ENCODE measurements around the gene MUC4. TPM values are rescaled to one million over a fixed set of nuclear protein-coding genes. Genes with fewer than 3 reads are reported as not detected.
A peak's percentile ranks its signal among the peaks of the same experiment; 100 is the strongest.

Gene MUC4
- total and polyA plus RNA-seq, 10 of the 15 experiments (the other 5 are each of a cell fraction or from before 2014, with no cell fraction given): 0.02 to 0.46 (median 0.27) TPM; not detected in 4

GRCh38 chr3:195850857-195851543, 39.3 kb upstream of the MUC4 start (continued):
- TF ChIP-seq RBBP5 (conservative IDR thresholded peaks at IDR 0.05): no peak
- no peak for TF ChIP-seq PAX5 (IDR thresholded peaks at IDR 0.05; ENCODE audit: borderline replicate concordance, low read depth, low read length)
- TF ChIP-seq, protein P1, sequence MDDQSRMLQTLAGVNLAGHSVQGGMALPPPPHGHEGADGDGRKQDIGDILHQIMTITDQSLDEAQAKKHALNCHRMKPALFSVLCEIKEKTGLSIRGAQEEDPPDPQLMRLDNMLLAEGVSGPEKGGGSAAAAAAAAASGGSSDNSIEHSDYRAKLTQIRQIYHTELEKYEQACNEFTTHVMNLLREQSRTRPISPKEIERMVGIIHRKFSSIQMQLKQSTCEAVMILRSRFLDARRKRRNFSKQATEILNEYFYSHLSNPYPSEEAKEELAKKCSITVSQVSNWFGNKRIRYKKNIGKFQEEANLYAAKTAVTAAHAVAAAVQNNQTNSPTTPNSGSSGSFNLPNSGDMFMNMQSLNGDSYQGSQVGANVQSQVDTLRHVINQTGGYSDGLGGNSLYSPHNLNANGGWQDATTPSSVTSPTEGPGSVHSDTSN (IDR thresholded peaks at IDR 0.05; ENCODE audit: insufficient replicate concordance, low read depth, low read length): no peak
- TF ChIP-seq SUZ12 (IDR thresholded peaks at IDR 0.05; ENCODE audit: unreplicated experiment): no peak
- no peak for TF ChIP-seq NR2F1 (conservative IDR thresholded peaks at IDR 0.05)
- peak; percentile 30 to 77; a peak in 2 of 4 replicates for TF ChIP-seq BHLHE40 (IDR thresholded peaks at IDR 0.05; ENCODE audit: borderline replicate concordance in 1 of 2, low read depth in 2 of 2, low read length in 1 of 2)
- TF ChIP-seq, protein P2, sequence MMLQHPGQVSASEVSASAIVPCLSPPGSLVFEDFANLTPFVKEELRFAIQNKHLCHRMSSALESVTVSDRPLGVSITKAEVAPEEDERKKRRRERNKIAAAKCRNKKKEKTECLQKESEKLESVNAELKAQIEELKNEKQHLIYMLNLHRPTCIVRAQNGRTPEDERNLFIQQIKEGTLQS (IDR thresholded peaks at IDR 0.05; ENCODE audit: borderline replicate concordance, extremely low read depth, low read depth, low read length): peak; percentile 50; the same call in 1 of the 2 replicates
- no peak for TF ChIP-seq TCF7 (IDR thresholded peaks at IDR 0.05; ENCODE audit: borderline replicate concordance)
- TF ChIP-seq MTA2 (IDR thresholded peaks at IDR 0.05; ENCODE audit: low read depth): no peak
- no peak for TF ChIP-seq IKZF2 (IDR thresholded peaks at IDR 0.05)
- TF ChIP-seq PAX8 (IDR thresholded peaks at IDR 0.05): no peak
- peak; percentile 88 for TF ChIP-seq YY1 (IDR thresholded peaks at IDR 0.05; ENCODE audit: low read depth, low read length)
- peak; percentile 58 for TF ChIP-seq SKIL (IDR thresholded peaks at IDR 0.05; ENCODE audit: low read depth, poor library complexity, severe bottlenecking)
- TF ChIP-seq ZNF207 (IDR thresholded peaks at IDR 0.05; ENCODE audit: borderline replicate concordance): no peak
- TF ChIP-seq, protein P3, sequence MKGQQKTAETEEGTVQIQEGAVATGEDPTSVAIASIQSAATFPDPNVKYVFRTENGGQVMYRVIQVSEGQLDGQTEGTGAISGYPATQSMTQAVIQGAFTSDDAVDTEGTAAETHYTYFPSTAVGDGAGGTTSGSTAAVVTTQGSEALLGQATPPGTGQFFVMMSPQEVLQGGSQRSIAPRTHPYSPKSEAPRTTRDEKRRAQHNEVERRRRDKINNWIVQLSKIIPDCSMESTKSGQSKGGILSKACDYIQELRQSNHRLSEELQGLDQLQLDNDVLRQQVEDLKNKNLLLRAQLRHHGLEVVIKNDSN (IDR thresholded peaks at IDR 0.05; ENCODE audit: borderline replicate concordance, extremely low read length, insufficient read depth, low read depth, low read length): no peak
- no peak for TF ChIP-seq FOXK2 (IDR thresholded peaks at IDR 0.05)
- TF ChIP-seq, protein P4, sequence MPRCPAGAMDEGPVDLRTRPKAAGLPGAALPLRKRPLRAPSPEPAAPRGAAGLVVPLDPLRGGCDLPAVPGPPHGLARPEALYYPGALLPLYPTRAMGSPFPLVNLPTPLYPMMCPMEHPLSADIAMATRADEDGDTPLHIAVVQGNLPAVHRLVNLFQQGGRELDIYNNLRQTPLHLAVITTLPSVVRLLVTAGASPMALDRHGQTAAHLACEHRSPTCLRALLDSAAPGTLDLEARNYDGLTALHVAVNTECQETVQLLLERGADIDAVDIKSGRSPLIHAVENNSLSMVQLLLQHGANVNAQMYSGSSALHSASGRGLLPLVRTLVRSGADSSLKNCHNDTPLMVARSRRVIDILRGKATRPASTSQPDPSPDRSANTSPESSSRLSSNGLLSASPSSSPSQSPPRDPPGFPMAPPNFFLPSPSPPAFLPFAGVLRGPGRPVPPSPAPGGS (IDR thresholded peaks at IDR 0.05; ENCODE audit: borderline replicate concordance, insufficient read depth, low read depth, low read length, poor library complexity, severe bottlenecking): no peak
- TF ChIP-seq MYB (IDR thresholded peaks at IDR 0.05; ENCODE audit: borderline replicate concordance, low read depth, low read length): 0 out of 2 replicates have a peak, but pooled peaks have one; percentile 23
- peak; percentile 100 for TF ChIP-seq RAD21 (IDR thresholded peaks at IDR 0.05; ENCODE audit: insufficient read depth, low read depth, low read length)
- no peak for TF ChIP-seq ATF2 (IDR thresholded peaks at IDR 0.05; ENCODE audit: low read length)
- TF ChIP-seq CBFB (IDR thresholded peaks at IDR 0.05; ENCODE audit: low read depth): no peak
- TF ChIP-seq POLR2AphosphoS2 (IDR thresholded peaks at IDR 0.05; ENCODE audit: low read depth, low read length): no peak

Data from GM12878 (cell line).